ENCODE results near the gene TCP11L2.
"Not testable (repeated sequence)": the region's sequence is repeated elsewhere in the genome, so short reads cannot be mapped to it uniquely, and the experiment has no call there.

The TCP11L2 gene

GRCh38 chr12:106310687-106311086 lies 8.2 kb downstream of the TCP11L2 start:
- peak overlapping the region; percentile 53 for H3K4me2 ChIP-seq (ENCODE audit: low read depth, low read length)
- no peak overlapping the region for H3K4me3 ChIP-seq (ENCODE audit: low read length)
- H3K4me1 ChIP-seq (ENCODE audit: low read length): peaks cover 31% of the 10 kb centered on the region
- H3K36me3 ChIP-seq (replicated peaks; ENCODE audit: insufficient read depth, low read length): no peaks in the 10 kb centered on the region
- no peak for DNase-seq
- H3K9me3 ChIP-seq (replicated peaks; ENCODE audit: insufficient read depth, low read length): no peaks in the 10 kb centered on the region
- H4K20me1 ChIP-seq (ENCODE audit: insufficient read depth, low read length): no peaks in the 10 kb centered on the region
- no peaks in the 10 kb centered on the region for H3K27me3 ChIP-seq (replicated peaks; ENCODE audit: insufficient read depth, low read length)
- H2AFZ ChIP-seq (ENCODE audit: low read length): peak overlapping the region; percentile 24; the same call in 1 of the 2 replicates
- H3K9ac ChIP-seq (ENCODE audit: low read length): no peak overlapping the region
- H3K27ac ChIP-seq (ENCODE audit: low read length): peak overlapping the region; percentile 44; the same call in 1 of the 2 replicates
- H3K9me2 ChIP-seq (replicated peaks; ENCODE audit: insufficient read depth, low read length): no peaks in the 10 kb centered on the region
- no peaks in the 10 kb centered on the region for H3K79me2 ChIP-seq (ENCODE audit: low read length)
- H3F3A ChIP-seq (ENCODE audit: insufficient read depth, low read length): peaks cover 9% of the 10 kb centered on the region; the same call in 1 of the 2 replicates
- TF ChIP-seq EZH2phosphoT487 (IDR thresholded peaks at IDR 0.05; ENCODE audit: low read length) (no peak), EZH2 (optimal IDR thresholded peaks at IDR 0.05; ENCODE audit: low read depth, low read length) (no peak)
- TF ChIP-seq, protein P1, sequence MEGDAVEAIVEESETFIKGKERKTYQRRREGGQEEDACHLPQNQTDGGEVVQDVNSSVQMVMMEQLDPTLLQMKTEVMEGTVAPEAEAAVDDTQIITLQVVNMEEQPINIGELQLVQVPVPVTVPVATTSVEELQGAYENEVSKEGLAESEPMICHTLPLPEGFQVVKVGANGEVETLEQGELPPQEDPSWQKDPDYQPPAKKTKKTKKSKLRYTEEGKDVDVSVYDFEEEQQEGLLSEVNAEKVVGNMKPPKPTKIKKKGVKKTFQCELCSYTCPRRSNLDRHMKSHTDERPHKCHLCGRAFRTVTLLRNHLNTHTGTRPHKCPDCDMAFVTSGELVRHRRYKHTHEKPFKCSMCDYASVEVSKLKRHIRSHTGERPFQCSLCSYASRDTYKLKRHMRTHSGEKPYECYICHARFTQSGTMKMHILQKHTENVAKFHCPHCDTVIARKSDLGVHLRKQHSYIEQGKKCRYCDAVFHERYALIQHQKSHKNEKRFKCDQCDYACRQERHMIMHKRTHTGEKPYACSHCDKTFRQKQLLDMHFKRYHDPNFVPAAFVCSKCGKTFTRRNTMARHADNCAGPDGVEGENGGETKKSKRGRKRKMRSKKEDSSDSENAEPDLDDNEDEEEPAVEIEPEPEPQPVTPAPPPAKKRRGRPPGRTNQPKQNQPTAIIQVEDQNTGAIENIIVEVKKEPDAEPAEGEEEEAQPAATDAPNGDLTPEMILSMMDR (IDR thresholded peaks at IDR 0.05; ENCODE audit: low read length): no peak

DNA sequence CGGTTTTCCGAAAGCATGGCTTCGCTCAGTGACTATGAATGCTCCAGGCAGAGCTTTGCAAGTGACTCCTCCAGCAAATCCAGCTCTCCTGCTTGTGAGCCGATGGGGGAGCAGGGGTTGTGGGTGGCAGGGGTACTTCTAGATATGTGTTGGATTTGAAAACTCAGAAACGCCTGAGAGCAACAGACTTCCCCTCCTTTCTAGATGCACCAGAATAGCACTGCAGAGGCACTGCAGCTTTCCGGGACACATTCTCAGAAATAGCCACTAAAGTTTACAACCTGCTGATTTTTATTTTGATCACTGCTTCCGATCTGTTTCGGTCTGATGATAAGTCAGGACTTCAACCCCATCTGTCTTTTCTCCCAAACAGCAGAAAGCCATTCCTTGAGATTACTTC lies 8.6 kb downstream of the TCP11L2 start:
- Histone ChIP-seq H4K20me1 (ENCODE audit: insufficient read depth, low read length) (no peaks in the 10 kb centered on the region), H3K27ac (ENCODE audit: low read length) (peak overlapping the region; percentile 44; the same call in 1 of the 2 replicates), H3F3A (ENCODE audit: insufficient read depth, low read length) (peaks cover 9% of the 10 kb centered on the region; the same call in 1 of the 2 replicates), H3K27me3 (replicated peaks; ENCODE audit: insufficient read depth, low read length) (no peaks in the 10 kb centered on the region), H3K9me2 (replicated peaks; ENCODE audit: insufficient read depth, low read length) (no peaks in the 10 kb centered on the region), H3K9ac (ENCODE audit: low read length) (peak overlapping the region; percentile 3; the same call in 1 of the 2 replicates), H3K36me3 (replicated peaks; ENCODE audit: insufficient read depth, low read length) (no peaks in the 10 kb centered on the region), H3K79me2 (ENCODE audit: low read length) (no peaks in the 10 kb centered on the region), H3K4me3 (ENCODE audit: low read length) (peak overlapping the region; percentile 18), H2AFZ (ENCODE audit: low read length) (peak overlapping the region; percentile 24), H3K4me2 (ENCODE audit: low read depth, low read length) (peak overlapping the region; percentile 53), H3K4me1 (ENCODE audit: low read length) (peaks cover 31% of the 10 kb centered on the region), H3K9me3 (replicated peaks; ENCODE audit: insufficient read depth, low read length) (no peaks in the 10 kb centered on the region)
- no peak for TF ChIP-seq EZH2phosphoT487 (IDR thresholded peaks at IDR 0.05; ENCODE audit: low read length)
- TF ChIP-seq, protein P1 (IDR thresholded peaks at IDR 0.05; ENCODE audit: low read length): no peak
- TF ChIP-seq EZH2 (optimal IDR thresholded peaks at IDR 0.05; ENCODE audit: low read depth, low read length): no peak
- peak; percentile 31 for DNase-seq

DNA sequence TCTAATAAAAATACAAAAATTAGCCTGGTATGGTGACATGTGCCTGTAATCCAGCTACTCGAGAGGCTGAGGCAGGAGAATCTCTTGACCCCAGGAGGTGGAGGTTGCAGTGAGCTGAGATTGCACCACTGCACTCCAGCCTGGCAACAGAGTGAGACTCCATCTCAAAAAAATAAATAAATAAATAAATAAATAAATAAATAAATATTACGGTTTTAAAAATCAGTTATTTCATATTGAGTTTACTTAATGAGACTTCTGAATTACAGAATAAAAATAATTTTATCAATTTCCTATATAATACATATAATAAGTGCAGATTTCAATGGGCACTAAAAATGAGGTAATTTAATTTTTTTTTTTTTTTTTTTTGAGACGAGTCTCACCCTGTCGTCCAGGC lies 10.9 kb downstream of the TCP11L2 start:
- H3K27ac ChIP-seq (ENCODE audit: low read length); H3K4me2 ChIP-seq (ENCODE audit: low read depth, low read length); H3K9me2 ChIP-seq (replicated peaks; ENCODE audit: insufficient read depth, low read length); H3K9ac ChIP-seq (ENCODE audit: low read length); H4K20me1 ChIP-seq (ENCODE audit: insufficient read depth, low read length); H3K4me3 ChIP-seq (ENCODE audit: low read length); H3K27me3 ChIP-seq (replicated peaks; ENCODE audit: insufficient read depth, low read length); H3K9me3 ChIP-seq (replicated peaks; ENCODE audit: insufficient read depth, low read length); H2AFZ ChIP-seq (ENCODE audit: low read length); H3K79me2 ChIP-seq (ENCODE audit: low read length); DNase-seq; H3K36me3 ChIP-seq (replicated peaks; ENCODE audit: insufficient read depth, low read length); H3F3A ChIP-seq (ENCODE audit: insufficient read depth, low read length): not testable (repeated sequence)
- peaks cover 31% of the 10 kb centered on the region for H3K4me1 ChIP-seq (ENCODE audit: low read length)

DNA sequence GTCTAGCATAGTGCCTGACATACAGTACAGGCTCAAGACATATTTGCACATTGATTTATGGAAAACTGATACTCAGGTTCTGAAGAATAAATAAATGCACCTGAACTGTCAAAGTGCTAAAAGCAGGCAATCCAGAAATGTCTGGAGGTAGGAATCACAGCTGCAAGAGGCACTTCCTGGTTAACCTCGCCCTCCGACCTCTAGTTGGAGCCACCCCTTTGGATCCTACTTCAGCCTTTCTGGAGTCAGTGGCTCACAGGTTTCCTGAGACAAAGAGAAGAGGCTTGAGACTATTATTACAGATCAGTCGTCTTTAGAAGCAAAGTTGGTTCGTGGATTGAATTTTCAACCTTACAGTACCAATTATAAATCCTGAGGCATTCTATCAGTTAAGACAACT lies 13.0 kb downstream of the TCP11L2 start:
- Histone ChIP-seq H3K36me3 (replicated peaks; ENCODE audit: insufficient read depth, low read length) (no peaks in the 10 kb centered on the region), H3K27ac (ENCODE audit: low read length) (no peak overlapping the region), H3K27me3 (replicated peaks; ENCODE audit: insufficient read depth, low read length) (no peaks in the 10 kb centered on the region), H3K9me3 (replicated peaks; ENCODE audit: insufficient read depth, low read length) (no peaks in the 10 kb centered on the region), H3F3A (ENCODE audit: insufficient read depth, low read length) (peaks cover 9% of the 10 kb centered on the region; the same call in 1 of the 2 replicates), H3K4me3 (ENCODE audit: low read length) (no peak overlapping the region), H3K4me2 (ENCODE audit: low read depth, low read length) (no peak overlapping the region), H3K9me2 (replicated peaks; ENCODE audit: insufficient read depth, low read length) (no peaks in the 10 kb centered on the region), H3K79me2 (ENCODE audit: low read length) (no peaks in the 10 kb centered on the region), H3K4me1 (ENCODE audit: low read length) (peaks cover 13% of the 10 kb centered on the region), H2AFZ (ENCODE audit: low read length) (no peak overlapping the region), H3K9ac (ENCODE audit: low read length) (no peak overlapping the region), H4K20me1 (ENCODE audit: insufficient read depth, low read length) (no peaks in the 10 kb centered on the region)
- DNase-seq: no peak
- TF ChIP-seq EZH2 (optimal IDR thresholded peaks at IDR 0.05; ENCODE audit: low read depth, low read length): no peak
- TF ChIP-seq, protein P1 (IDR thresholded peaks at IDR 0.05; ENCODE audit: low read length): no peak
- no peak for TF ChIP-seq EZH2phosphoT487 (IDR thresholded peaks at IDR 0.05; ENCODE audit: low read length)
